Neural cell (in vitro differentiated cells): Measurements from ENCODE around the gene JOSD2. TPM values are rescaled to one million over a fixed set of nuclear protein-coding genes. Genes with fewer than 3 reads are reported as not detected.

ENCODE experiments used
- H2AFZ ChIP-seq: fragments of 200-600, 300-800 bp; sonication (generic), shearing (Covaris generic); 2 replicates; pipeline ENCODE4 v1.6.0; 2014; ENCODE audit warnings: low read depth, mild to moderate bottlenecking, antibody characterized with exemption, low read length, moderate library complexity
- H3F3A ChIP-seq: fragments of 200-600 bp; shearing (Covaris generic); 2 replicates; pipeline ENCODE4 v1.6.1; 2016; ENCODE audit warnings: mild to moderate bottlenecking, moderate library complexity, mixed read lengths, antibody characterized with exemption, low read length; ENCODE audit not compliant: insufficient read depth, poor library complexity, severe bottlenecking
- H3K27ac ChIP-seq: fragments of 200-600, 300-800 bp; sonication (generic), shearing (Covaris generic); 2 replicates; pipeline ENCODE4 v1.5.1; 2014; ENCODE audit warnings: mild to moderate bottlenecking, low read length, moderate library complexity
- H3K27me3 ChIP-seq: fragments of 300-800, 200-600 bp; sonication (generic), shearing (Covaris generic); 2 replicates; pipeline ENCODE4 v1.6.0; 2014; ENCODE audit warnings: mild to moderate bottlenecking, low read depth, low read length, moderate library complexity; ENCODE audit not compliant: insufficient read depth
- H3K36me3 ChIP-seq: fragments of 300-800, 200-600 bp; sonication (generic), shearing (Covaris generic); 2 replicates; pipeline ENCODE4 v1.5.1; 2014; ENCODE audit warnings: mild to moderate bottlenecking, antibody characterized with exemption, low read length, moderate library complexity; ENCODE audit not compliant: insufficient read depth
- H3K4me2 ChIP-seq: fragments of 300-800, 200-600 bp; sonication (generic), shearing (Covaris generic); 2 replicates; pipeline ENCODE4 v1.6.0; 2014; ENCODE audit warnings: mild to moderate bottlenecking, low read length
- H3K4me3 ChIP-seq: fragments of 300-800, 200-600 bp; sonication (generic), shearing (Covaris generic); 2 replicates; pipeline ENCODE4 v1.5.1; 2014; ENCODE audit warnings: mild to moderate bottlenecking, low read length, moderate library complexity
- H3K79me2 ChIP-seq: fragments of 200-600 bp; shearing (Covaris generic); replicated peaks from 2 replicates; pipeline ENCODE4 v1.6.0; 2014; ENCODE audit warnings: mild to moderate bottlenecking, low read length, moderate library complexity; ENCODE audit not compliant: insufficient read depth
- H3K9ac ChIP-seq: fragments of 300-800, 200-600 bp; sonication (generic), shearing (Covaris generic); 2 replicates; pipeline ENCODE4 v1.6.1; 2016; ENCODE audit warnings: mild to moderate bottlenecking, low read length, mixed read lengths
- H3K9me2 ChIP-seq: fragments of 200-600 bp; shearing (Covaris generic); 2 replicates; pipeline ENCODE4 v1.6.1; 2016; ENCODE audit warnings: mild to moderate bottlenecking, low read length, mixed read lengths; ENCODE audit not compliant: insufficient read depth
- H3K9me3 ChIP-seq: fragments of 200-600, 300-800 bp; sonication (generic), shearing (Covaris generic); 2 replicates; pipeline ENCODE4 v1.6.1; 2016; ENCODE audit warnings: mild to moderate bottlenecking, mixed run types, low read length, moderate library complexity, mixed read lengths
- H4K20me1 ChIP-seq: fragments of 200-600 bp; shearing (Covaris generic); 2 replicates; pipeline ENCODE4 v1.6.1; 2016; ENCODE audit warnings: mild to moderate bottlenecking, mixed run types; ENCODE audit not compliant: insufficient read depth
- CTCF ChIP-seq: fragments of 450-650 bp; IDR thresholded peaks from 2 replicates; pipeline ENCODE4 v1.5.1; 2014; ENCODE audit warnings: antibody characterized with exemption, mild to moderate bottlenecking, moderate library complexity; ENCODE audit not compliant: poor library complexity, severe bottlenecking
- EP300 ChIP-seq: fragments of 450-650 bp; conservative IDR thresholded peaks from 2 replicates; pipeline ENCODE4 v1.6.1; 2014; ENCODE audit warnings: antibody characterized with exemption, mild to moderate bottlenecking, moderate library complexity; ENCODE audit not compliant: poor library complexity, severe bottlenecking
- EZH2 ChIP-seq: fragments of 200-600, 300-800 bp; shearing (Covaris generic), sonication (generic); IDR thresholded peaks from 2 replicates; pipeline ENCODE4 v1.6.1; 2014; ENCODE audit warnings: antibody characterized with exemption, low read length, borderline replicate concordance, mild to moderate bottlenecking; ENCODE audit not compliant: insufficient read depth, poor library complexity, severe bottlenecking
- MXI1 ChIP-seq: fragments of 450-650 bp; conservative IDR thresholded peaks from 2 replicates; pipeline ENCODE4 v1.6.1; 2014; ENCODE audit warnings: antibody characterized with exemption, mild to moderate bottlenecking; ENCODE audit not compliant: poor library complexity, severe bottlenecking
- POLR2AphosphoS5 ChIP-seq: IDR thresholded peaks from 2 replicates; pipeline ENCODE4 v1.6.1; 2012
- RAD21 ChIP-seq: fragments of 450-650 bp; conservative IDR thresholded peaks from 2 replicates; pipeline ENCODE4 v1.6.1; 2014; ENCODE audit warnings: antibody characterized with exemption, mild to moderate bottlenecking, moderate library complexity
- REST ChIP-seq: IDR thresholded peaks from 2 replicates; pipeline ENCODE4 v1.6.1; 2012; ENCODE audit warnings: borderline replicate concordance
- SMC3 ChIP-seq: fragments of 450-650 bp; conservative IDR thresholded peaks from 2 replicates; pipeline ENCODE4 v1.6.1; 2014; ENCODE audit warnings: antibody characterized with exemption, mild to moderate bottlenecking, moderate library complexity; ENCODE audit not compliant: poor library complexity
- TAF1 ChIP-seq: IDR thresholded peaks from 2 replicates; pipeline ENCODE4 v1.6.1; 2012; ENCODE audit warnings: low read depth
- polyA plus RNA-seq: library from polyadenylated mRNA; depleted of rRNA; stranded (reverse); fragments of >200 nt; gene quantifications from 2 replicates; pipeline ENCODE4 v1.2.3, GENCODE V29; 2014

The JOSD2 gene
- polyA plus RNA-seq, 1 donor from 2014 or later: 10.7 TPM

DNA sequence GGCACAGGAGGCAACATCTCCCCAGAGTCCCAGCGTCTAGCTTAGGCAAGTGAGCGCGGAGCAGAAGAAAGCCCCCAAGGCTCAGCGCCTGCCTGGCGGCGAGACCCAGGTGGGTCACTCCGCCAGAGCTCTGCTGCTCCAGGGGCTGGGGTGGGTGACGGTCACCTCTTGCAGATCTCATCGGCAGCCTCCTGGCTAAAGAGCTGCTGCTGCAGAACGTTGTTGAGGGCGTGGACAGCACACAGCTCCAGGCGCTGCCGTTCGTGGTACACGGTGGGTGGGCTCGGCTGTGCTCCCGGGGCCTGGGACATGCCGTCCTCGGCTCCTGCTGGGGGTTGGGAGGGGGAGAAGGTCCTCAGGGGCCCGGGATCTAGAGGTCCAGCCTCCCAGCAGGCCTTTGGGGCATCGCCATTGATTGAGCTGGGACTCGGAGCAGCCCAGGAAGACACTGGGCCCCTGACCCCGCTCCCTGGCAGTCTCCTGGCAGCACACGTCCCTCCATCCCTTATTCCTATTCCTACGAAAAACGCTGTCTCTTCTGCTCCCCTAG lies 795 bp downstream of the JOSD2 start:
- Histone ChIP-seq H3F3A (no peaks in the 10 kb centered on the region), H3K27me3 (no peaks in the 10 kb centered on the region), H3K9me2 (no peaks in the 10 kb centered on the region), H3K9me3 (no peaks in the 10 kb centered on the region), H3K27ac (peak overlapping the region; percentile 100), H3K4me2 (peak overlapping the region; percentile 81), H3K4me3 (peak overlapping the region; percentile 69), H3K9ac (peak overlapping the region; percentile 95), H3K36me3 (no peaks in the 10 kb centered on the region), H4K20me1 (no peaks in the 10 kb centered on the region), H2AFZ (peak overlapping the region; percentile 2), H3K79me2 (no peaks in the 10 kb centered on the region)
- TF ChIP-seq POLR2AphosphoS5 (peak; percentile 82), MXI1 (no peak), EP300 (no peak)

- H2AFZ ChIP-seq: no peak overlapping the region
- H3K9ac ChIP-seq: peak overlapping the region; percentile 95
- no peaks in the 10 kb centered on the region for H3K9me3 ChIP-seq
- H3K79me2 ChIP-seq: no peaks in the 10 kb centered on the region
- H3F3A ChIP-seq: no peaks in the 10 kb centered on the region
- no peaks in the 10 kb centered on the region for H3K9me2 ChIP-seq
- H3K4me3 ChIP-seq: peak overlapping the region; percentile 69
- TF ChIP-seq REST (no peak), EZH2 (no peak), MXI1 (no peak), POLR2AphosphoS5 (no peak), RAD21 (no peak), TAF1 (no peak), CTCF (no peak), SMC3 (no peak), EP300 (no peak)
- no peaks in the 10 kb centered on the region for H3K27me3 ChIP-seq
- H4K20me1 ChIP-seq: no peaks in the 10 kb centered on the region
- H3K4me2 ChIP-seq: peak overlapping the region; percentile 13
- no peaks in the 10 kb centered on the region for H3K36me3 ChIP-seq
- peak overlapping the region; percentile 100 for H3K27ac ChIP-seq
Measured at GRCh38 chr19:50509366-50509765, 1.6 kb downstream of the JOSD2 start.

DNA sequence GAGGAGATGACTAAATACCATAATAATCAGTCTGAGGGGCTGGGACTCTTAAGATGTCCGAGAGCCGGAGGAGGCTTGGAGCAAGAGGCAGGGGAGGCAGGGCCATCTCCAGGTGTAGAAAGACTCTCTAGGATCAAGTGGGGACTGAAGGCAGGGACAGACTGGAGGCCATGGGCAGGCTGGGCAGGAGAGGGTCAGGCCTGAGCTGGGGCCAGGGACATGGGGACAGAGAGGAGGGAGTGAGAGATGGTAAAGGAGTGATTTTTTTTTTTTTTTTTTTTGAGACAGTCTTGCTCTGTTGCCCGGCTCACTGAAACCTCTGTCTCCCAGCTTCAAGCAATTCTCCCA lies 2.2 kb downstream of the JOSD2 start:
- TF ChIP-seq POLR2AphosphoS5: no peak
- TF ChIP-seq CTCF: no peak
- no peak for TF ChIP-seq EP300
- TF ChIP-seq MXI1: no peak
- TF ChIP-seq REST: no peak
- TF ChIP-seq RAD21: no peak
- no peak for TF ChIP-seq TAF1
- no peak for TF ChIP-seq SMC3
- TF ChIP-seq EZH2: no peak
- Histone ChIP-seq H3K27ac (peak overlapping the region; percentile 100), H4K20me1 (no peaks in the 10 kb centered on the region), H3F3A (no peaks in the 10 kb centered on the region), H2AFZ (no peak overlapping the region), H3K4me2 (no peak overlapping the region), H3K27me3 (no peaks in the 10 kb centered on the region), H3K79me2 (no peaks in the 10 kb centered on the region), H3K9me3 (no peaks in the 10 kb centered on the region), H3K36me3 (no peaks in the 10 kb centered on the region), H3K4me3 (no peak overlapping the region), H3K9ac (peak overlapping the region; percentile 95), H3K9me2 (no peaks in the 10 kb centered on the region)
